ENCODE measurements around the gene MARF1.
"Not testable (repeated sequence)": the region's sequence is repeated elsewhere in the genome, so short reads cannot be mapped to it uniquely, and the experiment has no call there.

Gene MARF1

GRCh38 chr16:15581127-15581815, 61.7 kb downstream of the MARF1 start:
- no peak overlapping the region for H3K4me3 ChIP-seq (ENCODE audit: low read length)
- no peak for DNase-seq (ENCODE audit: low read depth, low spot score)

- H3K4me3 ChIP-seq (ENCODE audit: low read length): no peak overlapping the region
- no peak for DNase-seq (ENCODE audit: low read depth, low spot score)
Observed at GRCh38 chr16:15578824-15579223, 64.1 kb downstream of the MARF1 start.

- H3K4me3 ChIP-seq (ENCODE audit: low read length): no peak overlapping the region
- no peak for DNase-seq (ENCODE audit: low read depth, low spot score)
Observed at GRCh38 chr16:15576960-15577958, 65.7 kb downstream of the MARF1 start.

- no peak overlapping the region for H3K4me3 ChIP-seq (ENCODE audit: low read length)
- DNase-seq (ENCODE audit: low read depth, low spot score): no peak
Observed at GRCh38 chr16:15575293-15576049, 67.5 kb downstream of the MARF1 start.

GRCh38 chr16:15574614-15574948, 68.4 kb downstream of the MARF1 start:
- no peak overlapping the region for H3K4me3 ChIP-seq (ENCODE audit: low read length)
- DNase-seq (ENCODE audit: low read depth, low spot score): no peak

GRCh38 chr16:15573896-15574613, 68.9 kb downstream of the MARF1 start:
- not testable (repeated sequence) for DNase-seq (ENCODE audit: low read depth, low spot score)

GRCh38 chr16:15573274-15573895, 69.6 kb downstream of the MARF1 start:
- no peak overlapping the region for H3K4me3 ChIP-seq (ENCODE audit: low read length)
- no peak for DNase-seq (ENCODE audit: low read depth, low spot score)

More at GRCh38 chr16:15573896-15574613, 68.9 kb downstream of the MARF1 start:
- not testable (repeated sequence) for H3K4me3 ChIP-seq (ENCODE audit: low read length)

- DNase-seq (ENCODE audit: low read depth, low spot score): no peak
- H3K4me3 ChIP-seq (ENCODE audit: low read length): no peak overlapping the region
Observed at GRCh38 chr16:15572329-15573001, 70.5 kb downstream of the MARF1 start.

GRCh38 chr16:15571557-15571956, 71.4 kb downstream of the MARF1 start:
- no peak overlapping the region for H3K4me3 ChIP-seq (ENCODE audit: low read length)
- DNase-seq (ENCODE audit: low read depth, low spot score): no peak

- H3K4me3 ChIP-seq (ENCODE audit: low read length); DNase-seq (ENCODE audit: low read depth, low spot score): not testable (repeated sequence)
Observed at GRCh38 chr16:15570666-15571065, 72.3 kb downstream of the MARF1 start.

GRCh38 chr16:15567823-15568222, 75.1 kb downstream of the MARF1 start:
- DNase-seq (ENCODE audit: low read depth, low spot score): no peak
- H3K4me3 ChIP-seq (ENCODE audit: low read length): no peak overlapping the region

- H3K4me3 ChIP-seq (ENCODE audit: low read length): no peak overlapping the region
Observed at GRCh38 chr16:15566095-15566494, 76.9 kb downstream of the MARF1 start.

GRCh38 chr16:15564604-15565339, 78.2 kb downstream of the MARF1 start:
- no peak for DNase-seq (ENCODE audit: low read depth, low spot score)
- H3K4me3 ChIP-seq (ENCODE audit: low read length): no peak overlapping the region

More at GRCh38 chr16:15566095-15566494, 76.9 kb downstream of the MARF1 start:
- no peak for DNase-seq (ENCODE audit: low read depth, low spot score)

- H3K4me3 ChIP-seq (ENCODE audit: low read length): no peak overlapping the region
- DNase-seq (ENCODE audit: low read depth, low spot score): no peak
Observed at GRCh38 chr16:15559176-15559575, 83.8 kb downstream of the MARF1 start.

GRCh38 chr16:15557258-15557657, 85.7 kb downstream of the MARF1 start:
- no peak for DNase-seq (ENCODE audit: low read depth, low spot score)

GRCh38 chr16:15556130-15556529, 86.8 kb downstream of the MARF1 start:
- no peak overlapping the region for H3K4me3 ChIP-seq (ENCODE audit: low read length)
- no peak for DNase-seq (ENCODE audit: low read depth, low spot score)

More at GRCh38 chr16:15557258-15557657, 85.7 kb downstream of the MARF1 start:
- H3K4me3 ChIP-seq (ENCODE audit: low read length): no peak overlapping the region

- H3K4me3 ChIP-seq (ENCODE audit: low read length): no peak overlapping the region
- DNase-seq (ENCODE audit: low read depth, low spot score): no peak
Observed at GRCh38 chr16:15553313-15554088, 89.5 kb downstream of the MARF1 start.
